B cell (primary cell): ENCODE data around the gene GNA12. TPM values are rescaled to one million over a fixed set of nuclear protein-coding genes. Genes with fewer than 3 reads are reported as not detected.

Experiments used
- ATAC-seq: fragments of 200-7000 bp; cut with Tn5 transposase; one replicate; pipeline ENCODE4 v1.10.0; 2021; ENCODE audit warnings: low read depth, mild to moderate bottlenecking, moderate number of reproducible peaks, moderate library complexity
- CTCF ChIA-PET: fragments of 350-600 bp; sonication (Branson Sonifier 250); formaldehyde crosslinking; loops from one replicate; lab custom pipeline; 2021; ENCODE audit warnings: antibody characterized with exemption, inconsistent platforms; lab: Charles Lee
- POLR2A ChIA-PET: fragments of 350-600 bp; sonication (Branson Sonifier 250); formaldehyde crosslinking; loops from one replicate; lab custom pipeline; 2021; ENCODE audit warnings: antibody characterized with exemption; lab: Charles Lee
- DNase-seq: peaks from one replicate; pipeline ENCODE4 v3.0.0; 2013
- H2AFZ ChIP-seq: 2 replicates; pipeline ENCODE4 v1.6.1; 2012; ENCODE audit warnings: mild to moderate bottlenecking, low read depth, low read length; ENCODE audit not compliant: insufficient read depth, poor library complexity, severe bottlenecking
- H3K27ac ChIP-seq, 2 donors: 1 replicate in 1 of 2; 2 replicates in 1 of 2; pipeline ENCODE4 v1.5.1; 2012 to 2013; ENCODE audit warnings: low read length in 2 of 2, mild to moderate bottlenecking in 2 of 2, moderate library complexity in 1 of 2
- H3K27me3 ChIP-seq, 4 experiments: fragments of 200-600 bp in 1 of 4; sonication (generic) in 1 of 4; replicated peaks in 1 of 4; 1 replicate in 2 of 4; 2 replicates in 2 of 4; pipeline versions ENCODE4 v1.6.1 to v1.7.0; 2013 to 2016; ENCODE audit warnings: low read length in 3 of 4, mild to moderate bottlenecking in 2 of 4, mixed read lengths in 1 of 4, moderate library complexity in 1 of 4; ENCODE audit not compliant: insufficient read depth in 4 of 4, control insufficient read depth in 3 of 4; ENCODE audit errors: control extremely low read depth in 1 of 4
- H3K36me3 ChIP-seq, 2 experiments: replicated peaks in 1 of 2; 1 replicate in 1 of 2; 2 replicates in 1 of 2; pipeline versions ENCODE4 v1.6.1 to v1.7.1; 2013; ENCODE audit warnings: low read length in 1 of 2; ENCODE audit not compliant: insufficient read depth in 2 of 2, control insufficient read depth in 1 of 2; ENCODE audit errors: control extremely low read depth in 1 of 2, extremely low read depth in 1 of 2
- H3K4me1 ChIP-seq, 2 donors: fragments of 200-600 bp in 1 of 2; sonication (generic) in 1 of 2; 1 replicate in 1 of 2; 2 replicates in 1 of 2; pipeline versions ENCODE4 v1.5.1 to v1.6.1; 2013 to 2017; ENCODE audit warnings: low read length in 2 of 2; ENCODE audit not compliant: control insufficient read depth in 2 of 2, insufficient read depth in 2 of 2
- H3K4me2 ChIP-seq: replicated peaks from 2 replicates; pipeline ENCODE3; 2012; ENCODE audit warnings: mild to moderate bottlenecking, low read depth, low read length; ENCODE audit not compliant: poor library complexity, severe bottlenecking
- H3K4me3 ChIP-seq, 5 experiments: fragments of 200-600 bp in 1 of 5; sonication (generic) in 1 of 5; 1 replicate in 3 of 5; 2 replicates in 2 of 5; pipeline versions ENCODE4 v1.5.1 to v1.7.0; 2011 to 2016; ENCODE audit warnings: low read length in 4 of 5, mild to moderate bottlenecking in 4 of 5, low read depth in 2 of 5, control low read depth in 1 of 5, moderate library complexity in 1 of 5; ENCODE audit not compliant: insufficient read depth in 1 of 5; ENCODE audit errors: control extremely low read depth in 1 of 5, extremely low read depth in 1 of 5
- H3K79me2 ChIP-seq: fragments of 200-600 bp; sonication (generic); one replicate; pipeline ENCODE4 v1.6.0; 2016; ENCODE audit warnings: low read length; ENCODE audit not compliant: control insufficient read depth, insufficient read depth
- H3K9ac ChIP-seq: fragments of 200-600 bp; sonication (generic); 2 replicates; pipeline ENCODE4 v1.6.1; 2017; ENCODE audit warnings: mild to moderate bottlenecking, low read length, moderate library complexity
- H3K9me3 ChIP-seq, 3 donors: one replicate each; pipeline versions ENCODE4 v1.6.1 to v1.7.1; 2013; ENCODE audit warnings: low read length in 2 of 3; ENCODE audit not compliant: control insufficient read depth in 2 of 3, insufficient read depth in 1 of 3; ENCODE audit errors: control extremely low read depth in 1 of 3
- H4K20me1 ChIP-seq: 2 replicates; pipeline ENCODE4 v1.6.0; 2012; ENCODE audit warnings: mild to moderate bottlenecking, low read length; ENCODE audit not compliant: insufficient read depth, control insufficient read depth, poor library complexity, severe bottlenecking
- H3K27ac Mint-ChIP-seq: one replicate; pipeline ENCODE4 v1.8.0; 2021; ENCODE audit warnings: mixed read lengths
- H3K27me3 Mint-ChIP-seq: one replicate; pipeline ENCODE4 v1.8.0; 2021; ENCODE audit warnings: mixed read lengths
- H3K4me1 Mint-ChIP-seq: one replicate; pipeline ENCODE4 v1.8.0; 2021; ENCODE audit warnings: mixed read lengths
- H3K4me3 Mint-ChIP-seq: one replicate; pipeline ENCODE4 v1.8.0; 2021; ENCODE audit warnings: mixed read lengths
- H3K9me3 Mint-ChIP-seq: one replicate; pipeline ENCODE4 v1.8.0; 2022; ENCODE audit warnings: mixed read lengths; ENCODE audit not compliant: insufficient read depth
- CTCF ChIP-seq: fragments of 200-600 bp; IDR thresholded peaks from one replicate; pipeline ENCODE4 v1.8.0; 2022; ENCODE audit warnings: antibody characterized with exemption, mild to moderate bottlenecking
- EZH2 ChIP-seq: IDR thresholded peaks from 2 replicates; pipeline ENCODE4 v1.6.1; 2012; ENCODE audit warnings: borderline replicate concordance, low read depth, mild to moderate bottlenecking, moderate library complexity, low read length; ENCODE audit not compliant: insufficient read depth, poor library complexity, severe bottlenecking
- WGBS: methylation state at CpG from one replicate; pipeline ENCODE4 v1.1.5; 2013; ENCODE audit warnings: missing lambda C conversion rate; ENCODE audit not compliant: insufficient coverage; 5-methylcytosine and 5-hydroxymethylcytosine counted together
- intact Hi-C: fragments of 100-400 bp; cut with micrococcal nuclease; formaldehyde crosslinking; loops from one replicate; pipeline ENCODE4 v1.10.0; 2022
- polyA plus RNA-seq: library from polyadenylated mRNA; depleted of rRNA; stranded (reverse); fragments of >200 nt; gene quantifications from 2 replicates; pipeline ENCODE4 v1.2.3, GENCODE V29; 2012
- total RNA-seq, 2 donors: library from RNA; stranded (reverse); fragments of 120-200 nt in 1 of 2; gene quantifications; 1 replicate in 1 of 2; 2 replicates in 1 of 2; pipeline versions ENCODE4 v1.2.3 to v1.2.4, GENCODE V29; 2013 to 2022

Gene GNA12
- total and polyA plus RNA-seq, 2 donors (not counting 1 experiment from before 2014, with no cell fraction given) = 34.6 to 110 TPM

GRCh38 chr7:2880874-2881533, 36.9 kb upstream of the GNA12 start:
- Histone ChIP-seq H2AFZ (no peak overlapping the region), H3K4me2 (no peak overlapping the region), H3K36me3 (no peaks in the 10 kb centered on the region), H3K9ac (no peak overlapping the region), H3K79me2 (no peaks in the 10 kb centered on the region), H3K9me3 (no peaks in the 10 kb centered on the region), H3K27me3 (peaks cover 0 to 2% (median 0%) of the 10 kb centered on the region in 4 experiments), H3K4me1 (peaks cover 8 to 12% of the 10 kb centered on the region in 2 donors), H4K20me1 (no peaks in the 10 kb centered on the region), H3K4me3 (no peak overlapping the region), H3K27ac (no peak overlapping the region)
- ATAC-seq (no peak), DNase-seq (no peak)
- no peak for TF ChIP-seq CTCF
- no peak for TF ChIP-seq EZH2
- Mint-ChIP-seq H3K27ac (no peak overlapping the region), H3K9me3 (no peaks in the 10 kb centered on the region), H3K4me3 (no peak overlapping the region), H3K4me1 (peaks cover 15% of the 10 kb centered on the region), H3K27me3 (no peaks in the 10 kb centered on the region)
- CTCF ChIA-PET = no interaction called here
- intact Hi-C loops = loop anchor here (10.0 kb wide), 1 partner anchor 424 kb away; the partner anchor contains the start of gene SDK1
- POLR2A ChIA-PET = no interaction called here
- WGBS = 88% methylated on average over 16 of the region's 18 CpGs

- H3K27me3 ChIP-seq = peaks cover 0 to 2% (median 0%) of the 10 kb centered on the region in 4 experiments
- no peaks in the 10 kb centered on the region for H4K20me1 ChIP-seq
- Mint-ChIP-seq H3K4me3 (no peak overlapping the region), H3K9me3 (no peaks in the 10 kb centered on the region), H3K4me1 (peaks cover 15% of the 10 kb centered on the region), H3K27me3 (no peaks in the 10 kb centered on the region), H3K27ac (no peak overlapping the region)
- H3K79me2 ChIP-seq = no peaks in the 10 kb centered on the region
- no peaks in the 10 kb centered on the region for H3K36me3 ChIP-seq
- H3K4me2 ChIP-seq = no peak overlapping the region
- H3K27ac ChIP-seq = no peak overlapping the region
- intact Hi-C loops = loop anchor here (10.0 kb wide), 1 partner anchor 425 kb away; the partner anchor contains the start of gene SDK1
- ATAC-seq (no peak), DNase-seq (no peak)
- no peak overlapping the region for H3K9ac ChIP-seq
- TF ChIP-seq CTCF = no peak
- no peak for TF ChIP-seq EZH2
- H3K4me1 ChIP-seq = peaks cover 8 to 12% of the 10 kb centered on the region in 2 donors
- no peak overlapping the region for H3K4me3 ChIP-seq
- ChIA-PET CTCF (no interaction called here), POLR2A (no interaction called here)
- no peak overlapping the region for H2AFZ ChIP-seq
- H3K9me3 ChIP-seq = no peaks in the 10 kb centered on the region
- 89% methylated on average over 8 of the region's 8 CpGs for WGBS
Measured at GRCh38 chr7:2880051-2880450, 35.9 kb upstream of the GNA12 start.
